Measurements from ENCODE around the gene STXBP3. TPM values are rescaled to one million over a fixed set of nuclear protein-coding genes. Genes with fewer than 3 reads are reported as not detected.
A peak's percentile ranks its signal among the peaks of the same experiment; 100 is the strongest.
"Not testable (repeated sequence)": the region's sequence is repeated elsewhere in the genome, so short reads cannot be mapped to it uniquely, and the experiment has no call there.

STXBP3 gene
- total RNA-seq, 1 donor from 2014 or later = 40.1 TPM

DNA sequence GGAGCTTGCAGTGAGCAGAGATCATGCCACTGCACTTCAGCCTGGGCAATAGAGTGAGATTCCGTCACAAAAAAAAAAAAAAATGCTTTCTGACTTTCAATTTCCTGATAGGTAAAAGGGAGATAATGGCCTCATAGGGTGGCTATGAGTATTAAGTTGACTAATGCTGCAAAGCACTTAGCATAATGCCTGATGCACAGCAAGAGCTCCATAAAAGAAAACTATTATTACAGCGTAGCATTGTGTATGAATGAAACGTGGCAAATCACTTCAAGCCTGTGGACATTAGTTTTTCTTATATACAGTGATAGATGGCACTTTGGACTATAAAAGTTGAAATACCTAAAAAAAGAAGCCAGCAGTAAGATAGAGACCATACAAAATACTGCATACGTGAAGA, 17.0 kb upstream of the STXBP3 start:
- DNase-seq (ENCODE audit: low read depth in 2 of 2) = no peak

DNA sequence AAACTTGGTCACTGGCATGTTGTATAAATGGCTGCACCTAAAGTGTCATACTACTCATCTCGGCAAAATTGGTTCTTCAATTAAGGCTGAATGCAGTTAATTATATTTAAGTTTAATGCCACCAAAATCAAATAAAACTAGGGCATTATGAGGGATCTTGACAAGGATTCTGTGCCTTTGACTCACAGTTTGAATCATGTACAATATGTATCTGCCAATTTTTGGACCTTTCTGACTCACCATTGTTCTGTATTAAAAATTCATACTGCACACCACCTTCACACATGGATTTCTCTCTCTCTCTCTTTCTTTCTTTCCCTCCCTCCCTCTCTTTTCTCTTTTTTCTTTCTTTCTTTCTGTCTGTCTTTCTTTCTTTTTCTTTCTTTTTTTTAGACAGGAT, 14.1 kb upstream of the STXBP3 start:
- DNase-seq (ENCODE audit: low read depth in 2 of 2) = no peak

DNA sequence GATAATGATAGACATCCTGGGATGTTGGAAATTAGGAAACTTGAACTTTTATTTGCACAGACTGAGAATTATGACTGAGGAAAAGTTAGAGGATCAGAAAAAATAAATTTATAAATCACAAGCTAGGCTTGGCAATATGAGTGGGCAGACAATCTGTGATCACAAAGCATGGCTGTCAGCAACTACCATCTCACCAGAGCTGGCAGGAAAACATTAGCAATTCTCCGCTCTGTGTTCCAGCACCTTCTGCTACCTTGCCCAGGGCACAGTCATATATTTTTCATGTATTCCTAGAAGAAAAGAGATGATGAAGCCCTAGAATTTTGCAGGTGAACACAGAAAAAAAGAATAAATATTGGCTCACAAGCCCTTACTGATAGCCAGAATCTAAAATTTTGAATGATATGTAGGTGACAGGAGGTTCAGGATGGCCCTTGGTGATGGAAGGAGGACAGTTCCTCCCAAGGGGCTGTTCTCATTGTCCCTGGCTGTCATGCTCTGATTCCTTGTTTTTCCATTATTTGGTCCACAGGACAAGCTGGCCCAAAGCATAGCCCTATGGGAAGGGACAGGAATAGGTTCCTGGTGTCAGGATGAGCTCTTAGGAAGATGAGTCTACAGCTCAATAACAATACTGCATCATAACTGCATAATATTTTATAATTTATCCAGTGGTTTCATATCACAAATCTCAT, 12.2 kb upstream of the STXBP3 start:
- no peak for DNase-seq (ENCODE audit: low read depth in 2 of 2)

- no peak for DNase-seq (ENCODE audit: low read depth in 2 of 2)
Observed at GRCh38 chr1:108742253-108742652, 4.2 kb upstream of the STXBP3 start.

DNA sequence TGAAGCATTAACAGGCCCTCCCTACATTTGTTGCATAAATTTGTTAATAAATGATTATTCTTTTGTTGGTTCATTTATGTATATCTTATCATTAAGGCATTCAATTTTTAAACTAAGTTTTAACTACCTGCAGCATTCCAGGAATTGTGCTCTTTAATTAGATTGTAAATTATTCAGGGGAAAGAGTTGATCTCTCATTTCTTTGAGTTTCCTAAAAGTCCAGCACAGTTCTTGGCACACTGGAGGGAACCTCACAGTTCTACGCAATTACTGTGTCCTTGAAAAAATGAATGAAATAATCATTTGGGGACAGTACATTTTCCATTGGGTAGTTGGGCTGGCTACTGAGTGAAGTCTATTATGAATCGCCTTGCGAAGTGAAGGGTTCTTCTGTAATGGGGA, 493 bp upstream of the STXBP3 start:
- DNase-seq (ENCODE audit: low read depth in 2 of 2) = no peak

- peak; percentile 79 to 91 for DNase-seq (ENCODE audit: low read depth in 2 of 2)
Observed at GRCh38 chr1:108747171-108747850, 837 bp downstream of the STXBP3 start.

GRCh38 chr1:108747898-108748297, 1.4 kb downstream of the STXBP3 start:
- DNase-seq (ENCODE audit: low read depth in 2 of 2) = no peak

GRCh38 chr1:108749081-108749480, 2.6 kb downstream of the STXBP3 start:
- DNase-seq (ENCODE audit: low read depth in 2 of 2) = no peak

GRCh38 chr1:108750476-108751181, 4.2 kb downstream of the STXBP3 start:
- DNase-seq (ENCODE audit: low read depth in 2 of 2) = no peak

GRCh38 chr1:108753363-108753762, 6.9 kb downstream of the STXBP3 start:
- DNase-seq (ENCODE audit: low read depth in 2 of 2) = no peak

GRCh38 chr1:108758796-108759195, 12.3 kb downstream of the STXBP3 start:
- no peak for DNase-seq (ENCODE audit: low read depth in 2 of 2)

DNA sequence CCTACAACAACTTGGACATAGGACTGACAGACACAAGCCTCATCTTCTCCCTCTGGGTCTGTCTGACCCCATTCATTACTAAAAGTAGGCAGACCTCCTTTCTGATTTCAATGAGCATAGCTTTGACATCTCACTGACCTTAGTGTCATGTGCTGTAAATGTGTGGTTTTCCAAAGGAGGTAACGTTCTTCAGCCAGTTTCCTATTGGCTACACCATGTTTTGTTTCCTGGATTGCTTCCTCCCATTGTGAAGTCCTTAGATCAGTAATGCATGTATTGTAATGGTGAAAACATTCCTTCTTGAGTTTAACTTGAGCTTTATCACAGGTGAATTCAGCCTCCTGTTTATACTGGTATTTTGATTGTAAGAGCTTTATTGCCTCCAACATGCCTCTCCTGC, 20.6 kb downstream of the STXBP3 start:
- peak; percentile 73 to 86 for DNase-seq (ENCODE audit: low read depth in 2 of 2)

DNA sequence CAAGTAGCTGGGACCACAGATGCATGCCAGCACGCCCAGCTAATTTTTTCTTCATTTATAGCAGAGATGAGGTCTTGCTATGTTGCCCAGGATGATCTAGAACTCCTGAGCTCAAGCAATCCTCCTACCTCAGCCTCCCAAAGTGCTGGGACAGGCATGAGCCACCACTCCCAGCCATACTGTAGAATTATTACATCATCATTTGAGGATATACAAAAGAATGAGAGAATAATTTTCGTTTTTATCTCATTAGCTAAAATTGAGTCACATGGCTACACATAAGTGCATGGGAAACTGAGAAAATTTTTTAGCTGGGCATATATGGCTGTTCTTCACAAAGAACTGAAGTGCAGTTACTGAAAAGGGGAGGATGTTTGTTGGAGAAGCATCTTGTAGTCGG, 21.2 kb downstream of the STXBP3 start:
- DNase-seq (ENCODE audit: low read depth in 2 of 2) = no peak

- DNase-seq (ENCODE audit: low read depth in 2 of 2) = no peak
Observed at GRCh38 chr1:108777839-108778238, 31.4 kb downstream of the STXBP3 start.

DNA sequence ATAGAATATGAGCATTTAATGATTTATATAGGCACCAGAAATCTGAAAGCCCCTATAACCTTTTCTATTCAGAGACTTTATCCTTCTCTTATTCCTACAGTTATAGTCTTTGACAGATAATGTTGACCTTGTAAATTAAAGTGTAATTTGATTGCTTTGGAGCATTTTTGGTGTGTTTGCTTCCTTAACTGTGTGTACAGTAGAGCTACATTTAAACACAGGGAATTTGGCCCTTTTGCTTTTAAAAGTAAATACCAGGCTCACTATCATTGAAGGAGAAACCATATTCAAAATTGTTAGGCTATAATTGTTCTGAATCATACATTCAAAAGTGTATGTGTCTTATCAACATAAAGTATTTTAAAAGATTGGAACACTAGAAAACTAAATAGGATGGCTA, 33.0 kb downstream of the STXBP3 start:
- DNase-seq (ENCODE audit: low read depth in 2 of 2) = no peak

GRCh38 chr1:108780937-108781574, 34.6 kb downstream of the STXBP3 start:
- peak in 1 of 2 donors; percentile 48 for DNase-seq (ENCODE audit: low read depth in 2 of 2)

GRCh38 chr1:108781575-108781944, 35.1 kb downstream of the STXBP3 start:
- DNase-seq (ENCODE audit: low read depth in 2 of 2) = not testable (repeated sequence)

- no peak for DNase-seq (ENCODE audit: low read depth in 2 of 2)
Observed at GRCh38 chr1:108785264-108785663, 38.8 kb downstream of the STXBP3 start.

DNA sequence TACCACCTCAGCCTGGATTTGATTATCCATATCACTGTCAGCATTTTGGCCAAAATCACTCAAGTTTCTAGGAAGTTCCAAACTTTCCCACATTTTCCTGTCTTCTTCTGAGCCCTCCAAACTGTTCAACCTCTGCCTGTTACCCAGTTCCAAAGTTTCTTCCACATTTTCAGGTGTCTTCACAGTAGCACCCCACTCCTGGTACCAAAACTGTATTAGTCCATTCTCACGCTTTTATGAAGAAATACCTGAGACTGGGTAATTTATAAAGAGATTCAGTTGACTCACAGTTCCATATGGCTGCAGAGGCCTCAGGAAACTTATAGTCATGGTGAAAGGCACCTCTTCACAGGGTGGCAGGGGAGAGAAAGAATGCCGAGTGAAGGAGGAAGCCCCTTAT, 39.4 kb downstream of the STXBP3 start:
- DNase-seq (ENCODE audit: low read depth in 2 of 2) = no peak

DNA sequence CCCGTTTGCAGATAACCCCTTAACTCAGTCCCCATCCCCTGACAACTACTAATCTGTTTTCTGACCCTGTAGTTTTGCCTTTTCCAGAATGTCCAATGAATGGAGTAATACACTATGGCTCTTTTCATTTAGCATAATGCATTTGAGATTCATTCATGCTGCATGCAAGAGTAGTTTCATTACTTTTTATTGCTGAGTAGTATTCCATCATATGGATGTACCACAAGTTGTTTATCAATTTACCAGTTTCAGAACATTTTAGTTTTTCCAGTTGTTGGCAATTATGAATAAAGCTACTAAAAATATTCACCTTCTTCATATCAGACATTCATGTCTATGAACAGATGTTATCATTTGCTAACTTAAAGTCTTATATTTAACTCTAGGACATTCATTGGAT, 45.3 kb downstream of the STXBP3 start:
- DNase-seq (ENCODE audit: low read depth in 2 of 2) = no peak

DNA sequence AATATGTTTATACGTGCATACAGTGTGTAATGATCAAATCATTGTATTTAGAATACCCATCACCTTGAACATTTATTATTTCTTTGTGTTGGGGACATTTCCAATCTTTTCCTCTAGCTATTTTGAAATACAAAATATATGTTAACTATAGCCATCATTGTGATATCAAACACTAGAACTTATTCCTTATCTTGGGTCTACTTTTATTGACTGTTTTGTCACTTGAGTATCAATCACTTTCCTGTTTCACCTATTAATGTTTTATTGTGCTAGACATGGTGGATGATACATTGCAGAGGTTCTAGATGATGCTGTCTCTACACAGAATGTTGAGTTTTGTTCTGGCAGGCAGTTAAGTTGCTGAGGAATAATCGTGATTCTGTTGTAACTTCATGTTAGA, 45.9 kb downstream of the STXBP3 start:
- DNase-seq (ENCODE audit: low read depth in 2 of 2) = no peak

DNA sequence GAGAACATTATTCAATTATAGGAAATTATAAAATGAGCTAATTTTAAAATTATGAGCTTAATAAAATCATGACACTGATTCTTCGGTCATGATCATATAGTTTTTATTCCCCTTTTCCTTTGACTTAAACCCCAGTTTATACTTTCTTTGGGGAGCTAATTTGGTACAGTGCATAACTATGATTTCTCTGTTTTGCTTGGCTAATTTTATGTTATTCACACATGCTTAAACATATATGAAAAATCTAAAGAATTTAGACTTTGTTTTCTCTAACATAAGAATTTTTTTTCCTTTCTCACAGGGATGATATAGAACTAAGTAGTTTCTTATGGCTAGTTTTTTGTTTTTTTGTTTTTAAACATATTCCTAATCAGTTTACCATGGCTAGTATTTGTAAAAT, 52.5 kb downstream of the STXBP3 start:
- no peak for DNase-seq (ENCODE audit: low read depth in 2 of 2)

Data from dermis microvascular lymphatic vessel endothelial cell (primary cell).